AG08395 (cell line): ENCODE data around the gene RFX1.

Source experiments
- DNase-seq: peaks from one replicate; pipeline ENCODE4 v3.0.0; 2012; ENCODE audit warnings: mixed read lengths, low spot score

The RFX1 gene

GRCh38 chr19:13995878-13996765 is 10.0 kb downstream of the RFX1 start:
- DNase-seq: peak; percentile 1

GRCh38 chr19:13995017-13995728 is 10.9 kb downstream of the RFX1 start:
- peak; percentile 83 for DNase-seq

- no peak for DNase-seq
Observed at GRCh38 chr19:13993590-13994300, 12.4 kb downstream of the RFX1 start.

GRCh38 chr19:13992025-13992424 is 14.1 kb downstream of the RFX1 start:
- DNase-seq: no peak

GRCh38 chr19:13990085-13990484 is 16.0 kb downstream of the RFX1 start:
- DNase-seq: no peak

- DNase-seq: no peak
Observed at GRCh38 chr19:13989487-13989886, 16.6 kb downstream of the RFX1 start.

- no peak for DNase-seq
Observed at GRCh38 chr19:13987101-13987890, 18.8 kb downstream of the RFX1 start.

GRCh38 chr19:13986348-13986904 is 19.7 kb downstream of the RFX1 start:
- peak; percentile 98 for DNase-seq

GRCh38 chr19:13985771-13986347 is 20.3 kb downstream of the RFX1 start:
- DNase-seq: no peak

GRCh38 chr19:13984875-13985741 is 21.0 kb downstream of the RFX1 start:
- no peak for DNase-seq

- no peak for DNase-seq
Observed at GRCh38 chr19:13984186-13984585, 21.9 kb downstream of the RFX1 start.

GRCh38 chr19:13983213-13983889 is 22.8 kb downstream of the RFX1 start:
- DNase-seq: no peak

- no peak for DNase-seq
Observed at GRCh38 chr19:13982773-13983172, 23.3 kb downstream of the RFX1 start.

- no peak for DNase-seq
Observed at GRCh38 chr19:13981988-13982501, 24.1 kb downstream of the RFX1 start.

GRCh38 chr19:13981467-13981866 is 24.7 kb downstream of the RFX1 start:
- DNase-seq: no peak

GRCh38 chr19:13981021-13981420 is 25.1 kb downstream of the RFX1 start:
- no peak for DNase-seq

- no peak for DNase-seq
Observed at GRCh38 chr19:13980340-13980739, 25.8 kb downstream of the RFX1 start.

- no peak for DNase-seq
Observed at GRCh38 chr19:13979686-13980085, 26.4 kb downstream of the RFX1 start.

GRCh38 chr19:13979244-13979615 is 26.9 kb downstream of the RFX1 start:
- DNase-seq: no peak
